C4-2B (cell line): ENCODE data around the gene MCTS1.

ENCODE experiments used
- CTCF ChIP-seq: fragments of 450-650 bp; conservative IDR thresholded peaks from 2 replicates; pipeline ENCODE4 v1.5.1; 2017; ENCODE audit warnings: mild to moderate bottlenecking
- ZFX ChIP-seq: fragments of 450-650 bp; IDR thresholded peaks from 2 replicates; pipeline ENCODE4 v1.6.1; 2017

- no peak for TF ChIP-seq CTCF
- TF ChIP-seq ZFX, result no peak
Observed at GRCh38 chrX:120561634-120562568, 42.0 kb upstream of the MCTS1 start.
